Erythroblast (primary cell): ENCODE results near the gene SULF2.

ENCODE experiments used
- GATA1 ChIP-seq: IDR thresholded peaks from 2 replicates; pipeline ENCODE4 v1.6.1; 2011; ENCODE audit warnings: low read depth, mild to moderate bottlenecking, control low read depth, low read length, moderate library complexity
- POLR2A ChIP-seq: IDR thresholded peaks from 2 replicates; pipeline ENCODE4 v1.6.1; 2011; ENCODE audit warnings: mild to moderate bottlenecking, low read length

DNA sequence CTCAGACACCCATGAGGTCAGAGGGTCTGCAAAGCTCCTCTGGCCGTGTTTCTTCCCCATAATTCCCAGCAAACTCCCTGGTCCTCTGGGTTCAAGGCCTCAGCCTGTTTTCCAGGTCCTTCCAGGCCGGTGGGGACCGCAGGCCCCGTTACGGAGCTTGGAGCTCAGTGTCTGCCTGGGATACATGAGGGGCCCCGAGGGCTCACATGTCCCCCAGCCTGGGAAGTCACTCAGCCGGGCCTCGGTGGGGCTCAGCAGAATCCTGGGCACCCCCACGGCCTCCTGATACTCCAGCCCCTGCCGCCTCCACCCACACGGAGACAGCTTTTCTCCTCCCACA is 3.4 kb upstream of the SULF2 start:
- TF ChIP-seq POLR2A (no peak), GATA1 (no peak)
